Activated gamma-delta T cell (primary cell): ENCODE measurements around the gene CHST10.
"Not testable (repeated sequence)": the region's sequence is repeated elsewhere in the genome, so short reads cannot be mapped to it uniquely, and the experiment has no call there.

Experiments used
- DNase-seq: peaks from one replicate; lab custom pipeline; 2025; lab: John Stamatoyannopoulos, UW

The CHST10 gene

DNA sequence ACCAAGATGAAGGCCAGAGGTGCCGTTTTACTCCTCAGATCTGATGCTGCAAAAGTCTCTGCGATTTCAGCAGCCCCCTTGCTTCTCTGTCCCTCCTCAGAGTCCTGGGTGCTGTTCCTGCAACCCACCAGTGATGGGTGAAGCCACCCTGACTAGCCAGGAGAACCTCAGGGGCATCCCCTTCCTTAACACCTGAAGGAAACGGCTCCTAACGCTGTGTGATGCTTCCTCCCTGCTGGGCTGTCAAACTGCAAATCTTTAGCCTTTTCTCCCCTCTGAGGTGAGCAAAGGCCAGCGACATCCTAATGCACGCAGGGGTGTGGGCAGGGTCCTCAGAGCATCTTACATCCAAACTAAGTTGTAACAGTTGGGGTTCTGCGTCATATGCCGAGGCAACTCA is 24.8 kb downstream of the CHST10 start:
- no peak for DNase-seq

DNA sequence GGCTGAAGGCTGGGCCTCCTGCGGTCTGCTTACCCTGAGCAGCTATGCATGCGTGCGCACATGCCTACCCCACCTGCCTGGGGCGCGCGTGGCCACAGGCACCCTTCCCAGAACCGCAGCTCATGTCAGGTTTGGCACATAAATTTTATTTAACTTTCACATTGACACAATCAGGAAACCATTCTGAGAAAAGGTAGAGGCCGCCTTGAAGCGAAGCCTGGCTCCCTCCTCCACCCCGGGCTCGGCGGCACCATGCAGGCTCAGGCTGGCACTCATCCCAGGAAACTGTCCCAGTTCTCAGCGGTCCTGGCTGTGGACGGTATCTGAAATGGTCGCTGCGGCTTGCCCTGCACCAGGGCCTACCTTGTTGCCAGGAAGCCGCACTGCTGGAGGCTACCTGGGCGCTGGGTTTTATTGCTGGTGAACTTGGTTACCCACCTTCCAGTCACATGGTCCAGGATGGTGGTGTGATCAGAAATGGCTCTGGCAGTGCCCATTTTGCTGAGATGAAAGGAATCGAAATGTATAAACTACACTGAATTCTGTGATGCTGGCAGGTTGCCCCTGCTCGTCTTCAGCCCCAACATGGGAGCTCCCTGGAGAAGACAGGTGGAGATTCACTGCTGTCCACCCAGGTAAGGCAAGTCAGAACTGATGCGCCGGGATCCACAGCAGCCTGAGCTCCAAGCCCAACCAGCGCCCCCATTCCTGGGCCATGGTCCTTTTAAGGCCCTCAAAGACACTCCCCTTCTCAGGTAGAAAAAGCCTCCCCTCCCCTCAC is 25.5 kb downstream of the CHST10 start:
- DNase-seq = no peak

GRCh38 chr2:100390001-100390940 is 27.2 kb downstream of the CHST10 start:
- DNase-seq = no peak

DNA sequence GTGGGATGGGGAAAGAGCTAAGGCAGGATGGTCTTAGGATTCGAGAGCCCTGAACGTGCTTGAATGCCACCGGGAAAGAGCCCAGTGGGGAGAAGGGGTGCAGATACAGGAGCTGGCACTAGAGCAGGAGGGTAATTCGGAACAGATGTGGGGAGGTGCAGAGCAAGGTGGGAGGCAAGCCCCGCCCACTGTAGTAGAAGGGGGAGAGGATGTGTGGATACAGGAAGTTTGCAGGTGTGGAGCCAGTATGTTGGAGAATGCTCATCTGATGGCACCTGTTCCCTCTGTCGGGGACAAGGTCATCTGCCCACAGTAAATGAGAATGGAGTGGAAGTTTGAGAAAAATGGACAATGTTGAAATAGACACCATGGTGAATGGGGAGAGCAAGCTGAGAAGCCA is 28.8 kb downstream of the CHST10 start:
- no peak for DNase-seq

GRCh38 chr2:100383954-100384353 is 33.5 kb downstream of the CHST10 start:
- DNase-seq = no peak

GRCh38 chr2:100383306-100383705 is 34.2 kb downstream of the CHST10 start:
- no peak for DNase-seq

- DNase-seq = no peak
Observed at GRCh38 chr2:100381240-100381639, 36.2 kb downstream of the CHST10 start.

DNA sequence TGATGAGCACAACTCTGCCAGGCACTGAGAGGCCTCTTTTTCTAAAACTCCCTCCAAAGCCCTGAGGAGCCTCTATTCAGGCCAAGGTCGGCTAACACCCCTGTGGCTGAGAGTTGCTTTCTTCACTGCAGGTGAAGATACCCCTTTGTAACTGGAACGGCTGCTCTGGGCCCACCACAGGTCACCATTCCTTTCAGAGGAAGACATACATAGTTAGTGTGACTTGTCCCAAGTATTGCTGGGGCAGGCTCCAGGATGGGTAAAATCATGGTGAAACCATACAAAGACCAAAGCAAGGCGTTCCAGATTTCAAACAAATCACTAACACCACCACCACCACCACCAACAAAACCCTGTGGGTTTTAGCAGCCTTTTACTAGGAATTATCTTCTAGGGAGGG is 36.8 kb downstream of the CHST10 start:
- no peak for DNase-seq

DNA sequence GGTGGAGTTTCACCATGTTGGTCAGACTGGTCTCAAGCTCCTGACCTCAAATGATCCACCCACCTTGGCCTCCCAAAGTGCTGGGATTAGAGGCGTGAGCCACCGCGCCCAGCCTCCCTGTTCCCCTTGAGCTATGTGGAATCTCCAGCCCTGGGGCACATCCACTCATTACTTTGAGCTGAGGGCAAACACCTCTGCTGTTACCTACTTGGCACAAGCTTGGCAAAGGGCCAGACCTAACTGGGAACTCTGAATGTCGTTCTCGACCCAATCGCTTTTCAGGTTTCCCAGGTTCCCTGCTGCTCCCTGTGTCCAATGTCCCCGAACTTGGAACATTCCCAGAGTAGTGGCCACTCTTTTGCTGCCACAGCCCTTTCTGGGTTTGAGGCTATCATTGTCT is 40.6 kb downstream of the CHST10 start:
- DNase-seq = no peak

DNA sequence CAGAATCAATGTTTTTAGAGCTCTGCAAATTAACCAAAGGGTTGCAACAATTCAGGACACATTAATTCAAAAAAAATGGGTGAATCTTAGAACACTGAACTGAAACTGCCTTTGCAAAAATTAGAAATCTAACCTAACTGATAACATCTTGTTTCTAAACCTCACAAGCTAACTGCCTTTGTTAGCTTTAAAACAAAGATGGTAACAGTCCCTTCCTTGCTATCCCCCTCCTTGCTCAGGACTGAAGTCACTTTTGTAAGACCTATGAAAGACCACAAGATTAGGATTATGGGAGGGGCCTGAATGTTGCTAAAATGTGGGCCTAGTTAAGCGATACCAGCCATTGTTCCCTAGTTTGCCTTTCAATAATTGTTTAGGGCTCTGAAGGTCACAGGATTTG is 50.3 kb downstream of the CHST10 start:
- no peak for DNase-seq

DNA sequence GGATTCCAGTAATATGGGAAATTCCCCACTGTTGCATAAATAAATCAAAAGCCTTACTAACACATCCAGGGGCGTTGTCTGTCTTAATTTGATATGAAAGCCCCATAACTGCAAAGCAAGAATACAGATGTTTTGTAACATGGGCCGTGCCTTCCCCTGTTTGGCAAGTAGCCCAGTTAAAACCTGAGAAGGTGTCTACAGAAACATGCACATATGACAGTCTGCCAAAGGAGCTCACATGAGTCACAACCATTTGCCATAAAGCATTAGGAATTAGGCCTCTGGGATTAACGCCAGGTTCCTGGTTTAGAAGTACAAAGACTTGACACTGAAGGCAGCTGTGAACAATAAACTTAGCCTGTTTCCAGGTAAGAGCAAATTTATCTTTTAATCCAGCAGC is 52.0 kb downstream of the CHST10 start:
- no peak for DNase-seq

DNA sequence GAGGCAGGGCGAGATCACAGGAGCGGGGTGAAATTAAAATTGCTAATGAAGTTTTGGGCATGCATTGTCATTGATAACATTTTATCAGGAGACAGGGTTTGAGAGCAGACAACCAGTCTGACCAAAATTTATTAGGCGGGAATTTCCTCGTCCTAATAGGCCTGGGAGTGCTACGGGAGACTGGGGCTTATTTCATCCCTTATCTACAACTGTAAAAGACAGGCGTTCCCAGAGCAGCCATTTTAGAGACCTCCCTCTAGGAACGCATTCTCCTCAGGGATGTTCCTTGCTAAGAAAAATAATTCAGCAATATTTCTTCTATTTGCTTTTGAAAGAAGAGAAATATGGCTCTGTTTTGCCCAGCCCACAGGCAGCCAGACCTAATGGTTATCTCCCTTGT is 55.2 kb downstream of the CHST10 start:
- DNase-seq = not testable (repeated sequence)

- DNase-seq = no peak
Observed at GRCh38 chr2:100359576-100359975, 57.9 kb downstream of the CHST10 start.

DNA sequence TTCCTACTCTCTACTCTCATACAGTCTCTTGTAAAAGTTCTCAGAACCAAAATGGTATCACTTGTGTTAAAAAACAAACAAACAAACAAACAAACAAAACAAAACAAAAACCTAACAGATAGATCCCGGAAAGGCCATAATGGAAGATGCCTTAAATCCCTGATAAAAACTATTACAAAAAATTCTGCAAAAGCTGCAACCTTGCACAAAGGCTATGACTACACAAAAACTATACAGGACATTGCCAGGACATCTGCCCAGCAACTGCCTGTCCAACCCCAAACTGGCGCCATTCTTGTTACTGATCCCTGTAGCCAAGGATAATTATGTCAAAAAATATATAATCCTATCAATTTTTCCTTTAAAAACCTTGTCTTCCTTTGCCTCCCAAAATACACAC is 58.9 kb downstream of the CHST10 start:
- no peak for DNase-seq

DNA sequence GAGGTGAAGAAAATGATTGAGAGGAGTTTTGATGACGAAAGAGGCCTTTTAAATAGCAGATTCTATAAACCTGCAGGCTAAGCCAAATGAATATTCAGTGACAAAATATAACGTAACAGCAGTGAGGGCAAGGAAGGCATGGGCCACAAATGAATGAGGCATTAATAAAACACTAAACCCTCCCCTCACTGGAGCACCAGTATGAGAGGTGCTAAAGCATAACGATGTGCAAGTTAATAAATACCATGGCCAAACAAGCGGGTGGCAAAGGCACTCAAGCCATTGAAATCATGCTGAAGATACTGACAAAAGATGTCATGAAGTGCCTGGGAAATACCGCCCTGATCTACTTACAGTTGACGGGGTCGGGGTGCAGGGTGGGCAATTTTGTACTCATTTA is 64.9 kb downstream of the CHST10 start:
- DNase-seq = no peak

DNA sequence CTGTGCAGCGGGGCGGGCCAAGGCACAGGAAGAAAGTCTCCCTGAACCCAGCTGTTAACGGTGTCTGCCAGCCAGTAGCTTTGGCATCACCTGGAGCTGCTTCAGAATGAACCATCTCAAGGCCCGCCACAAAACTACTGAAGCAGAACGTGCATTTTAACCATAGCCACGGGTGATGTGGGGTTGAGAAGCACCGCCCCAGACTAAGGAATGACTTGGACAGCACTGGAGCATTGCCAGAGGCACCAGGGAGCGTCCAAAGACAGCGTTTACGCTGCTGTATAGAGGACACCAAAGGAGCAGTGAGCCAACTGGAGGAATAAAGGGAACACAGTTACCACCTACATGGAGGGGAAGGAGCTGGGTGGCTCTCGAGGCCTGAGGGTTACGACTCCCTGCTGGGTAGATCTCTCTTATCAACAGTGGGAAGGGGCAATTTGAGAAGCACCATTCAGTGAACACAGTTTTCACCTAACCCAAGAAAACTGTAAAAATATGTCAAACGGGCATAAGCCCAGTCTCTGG is 66.7 kb downstream of the CHST10 start:
- no peak for DNase-seq

DNA sequence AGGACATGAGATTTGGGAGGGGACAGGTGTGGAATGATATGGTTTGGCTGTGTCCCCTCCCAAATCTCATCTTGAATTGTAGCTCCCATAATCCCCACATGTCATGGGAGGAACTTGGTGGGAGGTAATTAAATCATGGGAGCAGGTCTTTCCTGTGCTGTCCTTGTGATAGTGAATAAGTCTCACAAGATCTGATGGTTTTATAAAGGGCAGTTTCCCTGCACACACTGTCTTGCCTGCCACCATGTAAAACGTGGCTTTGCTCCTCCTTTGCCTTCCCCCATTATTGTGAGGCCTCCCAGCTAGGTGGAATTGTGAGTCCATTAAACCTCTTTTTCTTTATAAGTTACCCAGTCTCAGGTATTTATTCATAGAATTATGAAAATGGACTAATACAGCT is 72.3 kb downstream of the CHST10 start:
- DNase-seq = not testable (repeated sequence)

GRCh38 chr2:100344433-100344832 is 73.0 kb downstream of the CHST10 start:
- DNase-seq = no peak

DNA sequence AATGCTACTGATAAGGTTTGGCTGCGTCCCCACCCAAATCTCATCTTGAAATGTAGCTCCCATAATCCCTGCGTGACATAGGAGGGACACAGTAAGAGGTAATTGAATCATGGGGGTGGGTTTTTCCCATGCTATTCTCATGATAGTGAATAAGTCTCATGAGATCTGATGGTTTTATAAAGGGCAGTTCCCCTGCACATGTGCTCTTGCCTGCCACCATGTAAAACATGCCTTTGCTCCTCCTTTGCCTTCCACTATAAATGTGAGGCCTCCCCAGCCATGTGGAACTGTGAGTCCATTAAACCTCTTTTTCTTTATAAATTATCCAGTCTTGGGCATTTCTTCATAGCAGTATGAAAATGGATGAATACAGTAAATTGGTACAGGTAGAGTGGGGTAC is 75.0 kb downstream of the CHST10 start:
- DNase-seq = not testable (repeated sequence)
